ENCODE results near the gene LTBR. TPM values are rescaled to one million over a fixed set of nuclear protein-coding genes. Genes with fewer than 3 reads are reported as not detected.

LTBR gene
- total RNA-seq, 1 donor from 2014 or later = 1.7 TPM

DNA sequence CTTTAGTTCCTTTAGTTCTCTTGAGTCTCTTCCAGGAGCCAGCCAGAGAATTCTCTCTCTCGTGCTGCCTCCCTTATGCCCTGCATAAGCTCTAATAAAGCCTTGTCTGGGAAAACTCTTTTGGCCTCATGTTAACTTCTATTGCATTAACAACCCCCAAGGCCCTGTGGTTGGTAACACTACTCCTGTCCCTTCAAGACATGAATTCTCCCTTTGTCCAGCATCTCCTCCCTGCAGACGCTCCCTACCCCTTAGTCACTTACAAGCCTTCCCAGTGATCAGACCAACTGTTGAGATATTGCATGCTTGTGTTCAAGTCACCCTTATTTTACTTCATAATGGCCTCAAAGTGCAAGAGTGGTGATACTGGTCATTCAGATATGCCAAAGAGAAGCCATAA, 12.1 kb downstream of the LTBR start:
- Mint-ChIP-seq H3K27me3 (ENCODE audit: low read depth) (no peaks in the 10 kb centered on the region), H3K9me3 (no peaks in the 10 kb centered on the region), H3K27ac (ENCODE audit: unreplicated experiment) (no peak overlapping the region), H3K36me3 (ENCODE audit: low read depth) (no peaks in the 10 kb centered on the region), H3K4me3 (no peak overlapping the region), H3K4me1 (peaks cover 10% of the 10 kb centered on the region)
- TF ChIP-seq, protein P1, sequence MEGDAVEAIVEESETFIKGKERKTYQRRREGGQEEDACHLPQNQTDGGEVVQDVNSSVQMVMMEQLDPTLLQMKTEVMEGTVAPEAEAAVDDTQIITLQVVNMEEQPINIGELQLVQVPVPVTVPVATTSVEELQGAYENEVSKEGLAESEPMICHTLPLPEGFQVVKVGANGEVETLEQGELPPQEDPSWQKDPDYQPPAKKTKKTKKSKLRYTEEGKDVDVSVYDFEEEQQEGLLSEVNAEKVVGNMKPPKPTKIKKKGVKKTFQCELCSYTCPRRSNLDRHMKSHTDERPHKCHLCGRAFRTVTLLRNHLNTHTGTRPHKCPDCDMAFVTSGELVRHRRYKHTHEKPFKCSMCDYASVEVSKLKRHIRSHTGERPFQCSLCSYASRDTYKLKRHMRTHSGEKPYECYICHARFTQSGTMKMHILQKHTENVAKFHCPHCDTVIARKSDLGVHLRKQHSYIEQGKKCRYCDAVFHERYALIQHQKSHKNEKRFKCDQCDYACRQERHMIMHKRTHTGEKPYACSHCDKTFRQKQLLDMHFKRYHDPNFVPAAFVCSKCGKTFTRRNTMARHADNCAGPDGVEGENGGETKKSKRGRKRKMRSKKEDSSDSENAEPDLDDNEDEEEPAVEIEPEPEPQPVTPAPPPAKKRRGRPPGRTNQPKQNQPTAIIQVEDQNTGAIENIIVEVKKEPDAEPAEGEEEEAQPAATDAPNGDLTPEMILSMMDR (conservative IDR thresholded peaks at IDR 0.05) = no peak
- DNase-seq (ENCODE audit: low read depth, low spot score) = no peak

DNA sequence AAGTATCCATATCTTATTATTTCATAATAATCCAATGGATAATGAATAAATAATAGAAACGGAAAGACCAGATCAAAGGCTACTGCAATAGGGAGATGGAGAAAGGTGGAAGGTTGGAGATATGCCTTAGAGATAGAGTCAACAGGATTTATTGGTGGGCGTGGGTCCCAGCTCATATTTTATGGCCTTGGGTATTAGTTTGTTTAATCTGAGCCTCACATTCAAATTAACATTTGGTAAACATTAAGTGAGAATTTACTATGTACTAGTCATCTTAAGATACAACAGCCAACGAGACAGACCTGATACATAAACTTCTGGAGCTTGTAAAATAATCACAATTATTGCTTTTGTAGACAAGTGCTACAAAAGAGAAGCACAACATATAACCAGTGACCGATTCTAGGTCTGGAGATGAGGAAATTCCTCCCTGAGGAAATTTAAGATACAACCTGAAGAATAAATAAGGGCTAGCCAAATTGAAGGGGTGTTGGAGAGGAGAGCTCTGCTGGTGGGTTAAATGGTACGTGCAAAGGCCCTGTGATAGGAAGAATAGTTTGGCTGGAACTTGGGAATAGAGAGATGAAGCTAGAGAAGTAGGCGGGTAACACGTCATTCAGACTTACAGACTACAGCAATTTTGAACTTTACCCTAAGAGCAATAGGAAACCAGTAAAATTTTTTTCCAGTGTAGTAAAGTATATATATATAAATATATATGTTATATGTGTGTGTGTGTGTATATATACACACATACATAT, 16.1 kb downstream of the LTBR start:
- peaks cover 10% of the 10 kb centered on the region for H3K4me1 Mint-ChIP-seq
- no peaks in the 10 kb centered on the region for H3K36me3 Mint-ChIP-seq (ENCODE audit: low read depth)
- no peaks in the 10 kb centered on the region for H3K27me3 Mint-ChIP-seq (ENCODE audit: low read depth)
- TF ChIP-seq, protein P1 (conservative IDR thresholded peaks at IDR 0.05) = no peak
- no peak overlapping the region for H3K4me3 Mint-ChIP-seq
- no peak overlapping the region for H3K27ac Mint-ChIP-seq (ENCODE audit: unreplicated experiment)
- no peak for DNase-seq (ENCODE audit: low read depth, low spot score)
- no peaks in the 10 kb centered on the region for H3K9me3 Mint-ChIP-seq

DNA sequence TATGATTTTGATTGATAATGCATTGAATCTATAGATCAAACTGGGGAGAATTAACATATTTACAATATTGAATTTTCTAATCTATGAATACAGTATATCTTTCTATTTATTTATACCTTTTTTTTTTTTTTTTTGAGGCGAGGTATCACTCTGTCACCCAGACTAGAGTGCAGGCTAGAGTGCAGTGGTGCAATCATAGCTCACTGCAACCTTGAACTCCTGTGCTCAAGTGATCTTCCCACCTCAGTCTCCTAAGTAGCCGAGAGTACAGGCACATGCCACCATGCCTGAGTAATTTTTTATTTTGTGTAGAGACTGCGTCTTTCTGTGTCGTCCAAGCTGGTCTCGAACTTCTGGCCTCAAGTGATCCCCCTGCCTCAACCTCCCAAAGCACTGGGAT, 20.4 kb downstream of the LTBR start:
- H3K4me3 Mint-ChIP-seq = no peak overlapping the region
- peaks cover 4% of the 10 kb centered on the region for H3K9me3 Mint-ChIP-seq
- H3K27ac Mint-ChIP-seq (ENCODE audit: unreplicated experiment) = peak overlapping the region; percentile 43
- H3K36me3 Mint-ChIP-seq (ENCODE audit: low read depth) = no peaks in the 10 kb centered on the region
- no peaks in the 10 kb centered on the region for H3K4me1 Mint-ChIP-seq
- no peak for DNase-seq (ENCODE audit: low read depth, low spot score)
- no peaks in the 10 kb centered on the region for H3K27me3 Mint-ChIP-seq (ENCODE audit: low read depth)
- TF ChIP-seq, protein P1 (conservative IDR thresholded peaks at IDR 0.05) = no peak

DNA sequence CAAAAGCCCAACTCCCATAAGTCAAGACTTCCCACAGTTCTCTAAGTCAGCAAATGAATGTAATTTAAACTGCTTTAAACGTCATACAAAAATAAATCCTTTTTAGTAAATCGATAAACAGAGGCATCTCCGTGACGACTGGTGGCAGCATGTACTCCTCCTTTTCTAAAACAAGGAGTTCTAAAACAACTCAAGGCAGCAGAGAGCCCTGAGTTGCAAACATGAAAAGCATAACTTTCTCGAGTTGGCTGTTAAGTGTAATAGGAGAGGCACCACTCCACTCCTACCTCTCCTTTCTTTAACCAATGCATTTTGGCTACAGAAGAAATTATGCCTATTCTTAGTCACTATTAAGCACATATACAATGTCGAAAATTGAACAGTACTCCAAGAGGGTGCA, 22.0 kb downstream of the LTBR start:
- no peaks in the 10 kb centered on the region for H3K4me1 Mint-ChIP-seq
- TF ChIP-seq, protein P1 (conservative IDR thresholded peaks at IDR 0.05) = no peak
- peaks cover 4% of the 10 kb centered on the region for H3K9me3 Mint-ChIP-seq
- H3K27me3 Mint-ChIP-seq (ENCODE audit: low read depth) = no peaks in the 10 kb centered on the region
- no peak overlapping the region for H3K4me3 Mint-ChIP-seq
- H3K36me3 Mint-ChIP-seq (ENCODE audit: low read depth) = no peaks in the 10 kb centered on the region
- DNase-seq (ENCODE audit: low read depth, low spot score) = no peak
- peak overlapping the region; percentile 43 for H3K27ac Mint-ChIP-seq (ENCODE audit: unreplicated experiment)

DNA sequence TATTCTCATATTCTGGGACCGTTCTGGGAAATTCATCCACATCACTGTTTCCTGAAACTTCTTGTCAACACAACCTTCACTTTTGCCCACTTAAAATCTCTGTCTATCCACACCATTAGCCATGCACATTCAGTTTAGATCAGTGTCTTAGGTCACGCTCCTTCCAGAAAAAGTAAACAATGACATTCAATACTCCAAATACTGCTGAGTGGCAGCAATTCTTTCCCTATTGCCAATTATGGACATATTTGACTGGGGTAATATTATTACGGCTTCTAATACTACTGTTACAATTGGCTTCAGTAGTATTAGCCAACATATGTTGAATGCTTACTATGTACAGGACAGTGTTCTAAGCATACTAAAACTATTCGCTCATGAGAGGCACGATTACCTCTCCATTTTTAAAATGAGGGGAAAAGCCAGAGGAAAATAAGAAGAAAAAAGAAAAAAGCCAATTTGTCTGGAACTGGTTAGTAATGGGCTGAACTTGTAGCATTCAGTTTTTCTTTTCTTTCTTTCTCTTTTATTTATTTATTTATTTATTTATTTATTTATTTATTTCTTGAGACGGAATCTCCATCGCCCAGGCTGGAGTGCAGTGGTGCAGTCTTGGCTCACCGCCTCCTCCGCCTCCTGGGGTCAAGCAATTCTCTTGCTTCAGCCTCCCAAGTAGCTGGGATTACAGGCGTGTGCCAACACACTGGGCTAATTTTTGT, 23.4 kb downstream of the LTBR start:
- Mint-ChIP-seq H3K4me1 (no peaks in the 10 kb centered on the region), H3K27me3 (ENCODE audit: low read depth) (no peaks in the 10 kb centered on the region), H3K27ac (ENCODE audit: unreplicated experiment) (no peak overlapping the region), H3K4me3 (no peak overlapping the region), H3K9me3 (peaks cover 4% of the 10 kb centered on the region), H3K36me3 (ENCODE audit: low read depth) (no peaks in the 10 kb centered on the region)
- TF ChIP-seq, protein P1 (conservative IDR thresholded peaks at IDR 0.05) = no peak
- DNase-seq (ENCODE audit: low read depth, low spot score) = no peak
